Stimulated activated CD8-positive, alpha-beta memory T cell treated with anti-CD3 and anti-CD28 coated beads, Interleukin-15, amount 100 ng/mL, for 1 hour (primary cell): ENCODE measurements around the gene HOXD10.

Source experiments
- DNase-seq: peaks from one replicate; pipeline ENCODE4 v3.0.0-alpha.2; 2020; ENCODE audit warnings: low read depth

Gene HOXD10

DNA sequence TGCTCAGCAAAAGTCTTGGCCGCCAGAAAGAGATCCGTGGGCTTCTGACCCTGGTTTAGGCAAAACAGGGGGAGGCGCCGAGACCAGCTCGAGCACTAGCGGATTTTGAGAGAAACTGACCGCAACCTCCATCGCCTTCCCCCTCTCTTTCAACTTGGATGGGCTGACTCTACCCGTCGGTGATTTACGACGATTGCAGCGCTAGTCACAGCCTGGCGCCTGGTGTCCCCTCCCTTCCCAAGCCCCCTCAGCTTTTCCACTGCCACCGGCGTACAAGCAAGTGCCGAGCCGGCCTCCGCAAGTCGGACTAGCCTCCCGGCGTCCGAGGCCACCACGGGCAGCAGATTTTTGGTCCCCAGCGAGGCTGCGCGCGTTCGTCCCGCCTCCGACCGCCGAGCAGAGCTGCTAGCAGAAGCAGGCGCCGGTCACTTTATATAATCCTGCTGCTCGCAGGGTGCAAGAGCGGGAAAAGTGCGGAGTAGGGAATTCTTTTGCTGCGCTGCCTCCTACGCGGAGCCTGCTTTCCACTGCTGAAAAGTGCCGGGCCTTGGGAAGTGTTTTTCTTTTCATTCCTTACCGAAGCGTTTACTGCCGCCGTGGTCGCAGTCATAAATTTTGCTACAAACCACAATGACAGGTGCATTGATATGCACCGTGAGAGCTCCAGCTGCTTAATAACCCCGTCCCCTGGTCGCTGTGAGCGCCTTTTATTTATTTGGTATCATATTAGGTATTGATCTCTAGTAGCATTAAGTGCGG is 48.2 kb downstream of the HOXD10 start:
- DNase-seq: no peak

DNA sequence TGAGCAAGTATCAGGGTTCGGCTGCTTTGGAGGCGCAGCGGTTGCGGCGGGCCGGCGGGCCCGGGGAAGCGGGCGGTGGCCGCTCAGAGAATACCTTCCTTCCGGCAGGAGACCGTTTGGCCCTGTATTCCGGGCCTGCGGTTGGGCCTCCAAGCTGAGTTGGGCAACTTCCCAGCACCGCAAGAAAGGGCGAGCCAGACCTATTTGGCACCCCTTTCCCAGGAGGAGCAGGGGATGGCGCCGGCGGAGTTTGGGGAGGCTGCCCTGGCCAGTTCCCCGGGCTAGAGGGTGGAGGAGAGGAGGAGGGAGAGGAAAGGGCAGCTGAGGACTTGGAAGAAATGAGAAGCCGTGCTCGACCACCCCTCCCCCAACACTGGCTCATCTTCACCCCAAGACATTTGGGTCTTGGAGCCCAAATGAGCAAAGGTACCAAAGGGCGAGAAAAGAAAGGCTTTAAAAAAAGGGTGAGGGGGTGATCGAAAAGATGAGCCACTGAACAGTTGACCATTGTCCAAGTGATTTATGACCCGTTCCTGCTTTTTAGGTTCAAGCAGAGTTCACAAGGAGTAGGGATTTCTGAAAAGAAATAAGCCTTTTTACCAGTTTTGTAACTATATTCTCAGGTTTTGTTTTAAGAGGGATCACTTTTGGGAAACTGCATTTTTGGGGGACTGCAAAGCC is 48.9 kb downstream of the HOXD10 start:
- DNase-seq: no peak

DNA sequence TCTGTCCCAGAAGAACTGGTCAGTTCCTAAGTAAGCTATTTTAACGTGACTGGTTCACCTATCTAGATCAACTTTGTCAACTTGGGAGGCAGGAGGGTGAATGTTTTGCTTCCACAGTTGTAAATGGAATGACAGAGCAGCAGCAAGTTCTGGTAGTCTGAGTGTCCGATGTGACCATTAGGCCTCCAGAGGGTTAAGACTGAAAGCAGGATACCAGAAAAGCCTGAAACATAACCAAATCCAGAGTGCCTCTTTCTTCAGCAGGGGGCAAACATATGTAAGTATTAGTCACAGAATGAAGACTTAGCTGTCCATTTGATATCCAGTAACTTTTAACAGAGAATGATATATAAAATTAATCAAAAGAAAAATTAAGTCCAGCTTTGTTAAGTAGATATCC is 49.7 kb downstream of the HOXD10 start:
- no peak for DNase-seq

DNA sequence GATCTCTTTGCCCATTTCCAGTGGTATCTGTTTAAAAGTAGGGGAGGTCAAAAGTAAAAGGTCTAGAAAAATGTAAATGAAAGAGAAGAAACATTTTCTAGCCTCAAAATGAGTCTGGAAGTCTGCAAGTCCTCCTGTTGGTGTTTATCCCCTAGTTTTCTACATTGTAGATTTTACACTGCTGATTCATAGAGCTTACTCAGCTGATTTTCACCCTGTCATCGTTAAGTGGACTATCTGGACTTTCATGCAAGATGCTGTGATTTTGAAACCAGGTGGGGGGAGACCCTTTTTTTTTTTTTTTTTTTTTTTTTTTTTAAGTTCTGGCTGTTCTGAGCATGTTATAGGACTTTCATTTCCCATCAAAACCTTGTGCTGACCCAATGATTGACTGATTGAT is 50.8 kb downstream of the HOXD10 start:
- DNase-seq: no peak

- DNase-seq: no peak
These were observed 52.6 kb downstream of the HOXD10 start for GRCh38 chr2:176169181-176169580.
